ENCODE measurements around the gene NET1.
"Not testable (repeated sequence)": the region's sequence is repeated elsewhere in the genome, so short reads cannot be mapped to it uniquely, and the experiment has no call there.

Gene NET1

DNA sequence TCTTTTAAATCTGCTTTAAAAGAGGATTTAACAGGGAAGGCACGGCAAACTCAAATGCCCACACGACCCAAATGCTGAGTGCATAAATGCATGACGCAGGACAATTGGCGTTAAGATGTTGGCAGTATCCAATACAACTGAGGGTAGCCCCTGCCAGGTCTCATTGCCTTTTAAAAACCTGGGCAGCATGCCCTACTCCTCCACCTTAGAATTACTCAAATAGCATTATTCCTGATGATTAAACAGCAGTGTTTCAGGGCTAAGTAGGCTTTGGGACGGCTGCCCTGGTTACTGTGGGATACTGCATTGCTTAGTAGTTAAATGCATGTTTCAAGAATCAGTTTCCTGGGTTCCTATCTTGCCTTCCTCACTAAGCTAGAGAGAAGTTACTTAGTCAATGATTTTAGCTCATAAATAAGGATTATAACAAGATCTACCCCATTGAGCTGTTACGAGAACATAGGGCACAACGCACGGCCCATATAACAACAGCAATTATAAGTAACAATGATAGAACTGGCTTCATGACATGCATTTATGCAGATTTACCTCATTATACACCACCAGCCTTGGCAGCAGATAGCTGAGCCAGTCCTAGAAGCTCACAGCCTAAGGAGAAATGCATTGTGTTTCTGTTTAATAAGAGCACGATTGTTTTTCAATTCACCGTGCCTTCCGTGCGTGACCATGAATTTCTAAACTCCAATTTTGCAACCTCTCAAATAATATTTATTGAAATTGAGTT is 15.6 kb upstream of the NET1 start:
- no peak for DNase-seq (ENCODE audit: low spot score)
- no peak for TF ChIP-seq CTCF (IDR thresholded peaks at IDR 0.05; ENCODE audit: borderline replicate concordance, control extremely low read depth, extremely low read depth, insufficient read depth, missing control alignments)
- in situ Hi-C loops (cut with MboI; ENCODE audit: low sequenced_read_pairs, unreplicated experiment) = loop anchor here (25.0 kb wide), 1 partner anchor 559 kb away; the partner anchor contains the start of gene AKR1E2

DNA sequence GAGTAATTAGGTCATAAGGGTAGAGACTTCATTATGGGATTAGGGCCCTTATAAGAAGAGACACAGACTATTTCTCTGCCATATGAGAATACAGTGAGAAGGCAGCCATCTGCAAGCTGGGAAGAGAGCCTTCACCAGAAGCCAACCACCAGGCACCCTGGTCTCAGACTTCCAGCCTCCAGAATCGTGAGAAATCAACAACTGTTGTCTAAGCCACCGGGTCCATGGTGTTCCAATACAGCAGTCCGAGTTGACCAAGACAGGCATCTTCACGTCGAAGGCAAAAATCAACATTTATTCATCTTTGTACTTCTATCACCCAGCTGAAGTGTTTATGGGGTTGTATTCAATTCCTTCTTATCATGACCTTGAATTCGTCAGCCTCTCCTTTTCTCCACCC is 13.0 kb upstream of the NET1 start:
- TF ChIP-seq CTCF (IDR thresholded peaks at IDR 0.05; ENCODE audit: borderline replicate concordance, control extremely low read depth, extremely low read depth, insufficient read depth, missing control alignments) = no peak
- DNase-seq (ENCODE audit: low spot score) = no peak
- in situ Hi-C loops (cut with MboI; ENCODE audit: low sequenced_read_pairs, unreplicated experiment) = loop anchor here (25.0 kb wide), 1 partner anchor 562 kb away; the partner anchor contains the start of gene AKR1E2

- no peak for TF ChIP-seq CTCF (IDR thresholded peaks at IDR 0.05; ENCODE audit: borderline replicate concordance, control extremely low read depth, extremely low read depth, insufficient read depth, missing control alignments)
- in situ Hi-C loops (cut with MboI; ENCODE audit: low sequenced_read_pairs, unreplicated experiment) = no loop called here
- no peak for DNase-seq (ENCODE audit: low spot score)
Observed at GRCh38 chr10:5400468-5401240, 11.7 kb upstream of the NET1 start.

- TF ChIP-seq CTCF (IDR thresholded peaks at IDR 0.05; ENCODE audit: borderline replicate concordance, control extremely low read depth, extremely low read depth, insufficient read depth, missing control alignments) = no peak
- in situ Hi-C loops (cut with MboI; ENCODE audit: low sequenced_read_pairs, unreplicated experiment) = no loop called here
- DNase-seq (ENCODE audit: low spot score) = no peak
Observed at GRCh38 chr10:5402798-5403197, 9.6 kb upstream of the NET1 start.

- TF ChIP-seq CTCF (IDR thresholded peaks at IDR 0.05; ENCODE audit: borderline replicate concordance, control extremely low read depth, extremely low read depth, insufficient read depth, missing control alignments) = no peak
- DNase-seq (ENCODE audit: low spot score) = no peak
- in situ Hi-C loops (cut with MboI; ENCODE audit: low sequenced_read_pairs, unreplicated experiment) = no loop called here
Observed at GRCh38 chr10:5404208-5405041, 7.9 kb upstream of the NET1 start, which contains the start of gene TUBAL3. Gene TUBAL3 (minus strand): TSS chr10:5404828. CDS start chr10:5404792, 36 bp downstream.

GRCh38 chr10:5406918-5407317 is 5.4 kb upstream of the NET1 start:
- no peak for TF ChIP-seq CTCF (IDR thresholded peaks at IDR 0.05; ENCODE audit: borderline replicate concordance, control extremely low read depth, extremely low read depth, insufficient read depth, missing control alignments)
- no peak for DNase-seq (ENCODE audit: low spot score)
- in situ Hi-C loops (cut with MboI; ENCODE audit: low sequenced_read_pairs, unreplicated experiment) = no loop called here

GRCh38 chr10:5410787-5411186 is 1.6 kb upstream of the NET1 start:
- DNase-seq (ENCODE audit: low spot score); in situ Hi-C loops (cut with MboI; ENCODE audit: low sequenced_read_pairs, unreplicated experiment): not testable (repeated sequence)
